ENCODE measurements around the gene TNS3. TPM values are rescaled to one million over a fixed set of nuclear protein-coding genes. Genes with fewer than 3 reads are reported as not detected.

Gene TNS3
- total and polyA plus RNA-seq, 2 of the 13 experiments (the other 11 are each of a cell fraction or from before 2014, with no cell fraction given), result 52.9 to 55.7 TPM

- TF ChIP-seq ONECUT2 (CRISPR knock-in tag; IDR thresholded peaks at IDR 0.05), result no peak
- TF ChIP-seq CEBPZ (IDR thresholded peaks at IDR 0.05; ENCODE audit: low read length), result no peak
- 0 out of 2 replicates have a peak, but pooled peaks have one; percentile 27 for TF ChIP-seq ZNF317 (CRISPR knock-in tag; IDR thresholded peaks at IDR 0.05)
- TF ChIP-seq GTF2F1 (IDR thresholded peaks at IDR 0.05; ENCODE audit: low read length), result no peak
- peak; percentile 80; the same call in 1 of the 2 replicates for TF ChIP-seq TGIF2 (CRISPR knock-in tag; IDR thresholded peaks at IDR 0.05)
- no peak; the same call in 1 of the 2 replicates for TF ChIP-seq TAF1 (CRISPR knock-in tag; IDR thresholded peaks at IDR 0.05)
- no peak for TF ChIP-seq TAF15 (IDR thresholded peaks at IDR 0.05; ENCODE audit: low read depth, low read length, poor library complexity, severe bottlenecking)
- TF ChIP-seq MAX (IDR thresholded peaks at IDR 0.05), result peak; percentile 40
- no peak for TF ChIP-seq ZNF407 (CRISPR knock-in tag; IDR thresholded peaks at IDR 0.05; ENCODE audit: not compliant biosample characterization)
- no peak for TF ChIP-seq NFKBIZ (CRISPR knock-in tag; IDR thresholded peaks at IDR 0.05)
- TF ChIP-seq NFKB2 (CRISPR knock-in tag; IDR thresholded peaks at IDR 0.05; ENCODE audit: borderline replicate concordance), result peak; percentile 2; the same call in 1 of the 2 replicates
- TF ChIP-seq ZNF354B (CRISPR knock-in tag; IDR thresholded peaks at IDR 0.05), result no peak
- no peak for TF ChIP-seq MTERF4 (CRISPR knock-in tag; IDR thresholded peaks at IDR 0.05)
- TF ChIP-seq ZBTB33 (CRISPR knock-in tag; IDR thresholded peaks at IDR 0.05), result no peak
- TF ChIP-seq ZNF580 (CRISPR knock-in tag; IDR thresholded peaks at IDR 0.05; ENCODE audit: borderline replicate concordance, low read depth), result no peak
Observed at GRCh38 chr7:47580811-47581331, 1.0 kb downstream of the TNS3 start (continued).

All from HepG2 (cell line).